HEK293 (cell line): ENCODE measurements around the gene CES1.

Source experiments
- CTCF ChIA-PET: fragments of 350-600 bp; formaldehyde crosslinking; extraction: SDS; loops from one replicate; lab custom pipeline; 2021; ENCODE audit warnings: antibody characterized with exemption; lab: Yijun Ruan, JAX
- POLR2A ChIA-PET: fragments of 300-600 bp; formaldehyde crosslinking; extraction: SDS; loops from one replicate; lab custom pipeline; 2020; ENCODE audit warnings: antibody characterized with exemption, inconsistent platforms; lab: Yijun Ruan, JAX
- H3K27ac ChIP-seq: fragments of 200-500 bp; sonication (Bioruptor generic); 2 replicates; pipeline ENCODE4 v1.5.1; 2014; ENCODE audit warnings: low read depth, low read length, control low read depth, inconsistent platforms; ENCODE audit errors: extremely low read depth
- H3K36me3 ChIP-seq, 2 experiments: fragments of 200-500 bp in 1 of 2; sonication (Bioruptor generic) in 1 of 2; 1 replicate in 1 of 2; 2 replicates in 1 of 2; pipeline ENCODE4 v1.5.1; 2014 to 2017; ENCODE audit warnings: inconsistent platforms in 2 of 2, low read length in 2 of 2; ENCODE audit not compliant: control insufficient read depth in 2 of 2, insufficient read depth in 1 of 2
- H3K4me1 ChIP-seq: fragments of 200-500 bp; sonication (Bioruptor generic); 2 replicates; pipeline ENCODE4 v1.5.1; 2014; ENCODE audit warnings: mild to moderate bottlenecking, low read length, inconsistent platforms; ENCODE audit not compliant: control insufficient read depth, insufficient read depth
- H3K4me3 ChIP-seq: 2 replicates; pipeline ENCODE4 v1.5.1; 2011; ENCODE audit warnings: low read depth, mild to moderate bottlenecking, control low read depth, low read length, moderate library complexity
- H3K9me3 ChIP-seq: fragments of 200-500 bp; sonication (Bioruptor generic); 2 replicates; pipeline ENCODE4 v1.5.1; 2014; ENCODE audit warnings: low read depth, low read length, inconsistent platforms; ENCODE audit not compliant: control insufficient read depth, insufficient read depth
- ATF2 ChIP-seq: fragments of 450-650 bp; formaldehyde crosslinking; IDR thresholded peaks from 2 replicates; pipeline ENCODE4 v1.5.1; 2016; ENCODE audit warnings: missing biosample characterization, missing genetic modification characterization, low read depth
- BCL11B ChIP-seq: fragments of 450-650 bp; formaldehyde crosslinking; IDR thresholded peaks from 2 replicates; pipeline ENCODE4 v1.5.1; 2016; ENCODE audit warnings: low read depth, missing biosample characterization, missing genetic modification characterization
- GLIS2 ChIP-seq: fragments of 450-650 bp; formaldehyde crosslinking; IDR thresholded peaks from 2 replicates; pipeline ENCODE4 v1.5.1; 2016; ENCODE audit warnings: missing biosample characterization, missing genetic modification characterization
- IKZF3 ChIP-seq: fragments of 450-650 bp; IDR thresholded peaks from 2 replicates; pipeline ENCODE4 v1.5.0; 2018; ENCODE audit warnings: missing biosample characterization, mild to moderate bottlenecking, missing genetic modification characterization, moderate library complexity
- KLF1 ChIP-seq: fragments of 450-650 bp; formaldehyde crosslinking; IDR thresholded peaks from 2 replicates; pipeline ENCODE4 v1.5.1; 2016; ENCODE audit warnings: missing biosample characterization, missing genetic modification characterization
- KLF7 ChIP-seq: fragments of 450-650 bp; formaldehyde crosslinking; IDR thresholded peaks from 2 replicates; pipeline ENCODE4 v1.5.1; 2016; ENCODE audit warnings: missing biosample characterization, missing genetic modification characterization, borderline replicate concordance
- OVOL3 ChIP-seq: fragments of 450-650 bp; formaldehyde crosslinking; IDR thresholded peaks from 2 replicates; pipeline ENCODE4 v1.5.1; 2016; ENCODE audit warnings: missing biosample characterization, missing genetic modification characterization
- PRDM1 ChIP-seq: fragments of 450-650 bp; formaldehyde crosslinking; IDR thresholded peaks from 2 replicates; pipeline ENCODE4; 2016; ENCODE audit warnings: missing biosample characterization, missing genetic modification characterization
- TRIM28 ChIP-seq: IDR thresholded peaks from 2 replicates; pipeline ENCODE4 v1.6.1; 2011; ENCODE audit warnings: low read length, control low read depth, borderline replicate concordance
- YY2 ChIP-seq: fragments of 450-650 bp; formaldehyde crosslinking; IDR thresholded peaks from 2 replicates; pipeline ENCODE4 v1.5.1; 2016; ENCODE audit warnings: missing biosample characterization, missing genetic modification characterization
- ZBTB44 ChIP-seq: fragments of 450-650 bp; IDR thresholded peaks from 2 replicates; pipeline ENCODE4 v1.5.1; 2018; ENCODE audit warnings: missing biosample characterization, mild to moderate bottlenecking, missing genetic modification characterization
- ZBTB6 ChIP-seq: fragments of 450-650 bp; formaldehyde crosslinking; IDR thresholded peaks from 2 replicates; pipeline ENCODE4 v1.5.1; 2017; ENCODE audit warnings: missing biosample characterization, missing genetic modification characterization
- ZEB2 ChIP-seq: fragments of 450-650 bp; formaldehyde crosslinking; IDR thresholded peaks from 2 replicates; pipeline ENCODE4 v1.5.1; 2016; ENCODE audit warnings: missing biosample characterization, missing genetic modification characterization
- ZNF155 ChIP-seq: fragments of 450-650 bp; formaldehyde crosslinking; IDR thresholded peaks from 2 replicates; pipeline ENCODE4 v1.5.1; 2016; ENCODE audit warnings: missing biosample characterization, missing genetic modification characterization
- ZNF175 ChIP-seq: fragments of 450-650 bp; formaldehyde crosslinking; IDR thresholded peaks from 2 replicates; pipeline ENCODE4 v1.5.1; 2016; ENCODE audit warnings: missing biosample characterization, missing genetic modification characterization
- ZNF214 ChIP-seq: fragments of 450-650 bp; formaldehyde crosslinking; IDR thresholded peaks from 2 replicates; pipeline ENCODE4 v1.5.1; 2017; ENCODE audit warnings: missing biosample characterization, mild to moderate bottlenecking, missing genetic modification characterization, borderline replicate concordance
- ZNF223 ChIP-seq: fragments of 450-650 bp; formaldehyde crosslinking; IDR thresholded peaks from 2 replicates; pipeline ENCODE4 v1.5.1; 2016; ENCODE audit warnings: missing biosample characterization, missing genetic modification characterization
- ZNF280D ChIP-seq: fragments of 450-650 bp; formaldehyde crosslinking; IDR thresholded peaks from 2 replicates; pipeline ENCODE4 v1.5.1; 2016; ENCODE audit warnings: missing biosample characterization, missing genetic modification characterization
- ZNF350 ChIP-seq: fragments of 450-650 bp; formaldehyde crosslinking; IDR thresholded peaks from 2 replicates; pipeline ENCODE4 v1.5.0; 2017; ENCODE audit warnings: missing biosample characterization, mild to moderate bottlenecking, missing genetic modification characterization
- ZNF354C ChIP-seq: fragments of 450-650 bp; formaldehyde crosslinking; IDR thresholded peaks from 2 replicates; pipeline ENCODE4 v1.5.1; 2016; ENCODE audit warnings: missing biosample characterization, missing genetic modification characterization, low read depth, borderline replicate concordance
- ZNF362 ChIP-seq: fragments of 450-650 bp; formaldehyde crosslinking; IDR thresholded peaks from 2 replicates; pipeline ENCODE4 v1.5.1; 2016; ENCODE audit warnings: missing biosample characterization, missing genetic modification characterization
- ZNF513 ChIP-seq: fragments of 450-650 bp; IDR thresholded peaks from 2 replicates; pipeline ENCODE4 v1.5.1; 2018; ENCODE audit warnings: missing biosample characterization, missing genetic modification characterization
- ZNF555 ChIP-seq: fragments of 450-650 bp; formaldehyde crosslinking; conservative IDR thresholded peaks from 2 replicates; pipeline ENCODE4 v1.5.1; 2017; ENCODE audit warnings: missing biosample characterization, mild to moderate bottlenecking, missing genetic modification characterization, inconsistent platforms
- ZNF571 ChIP-seq: fragments of 450-650 bp; formaldehyde crosslinking; IDR thresholded peaks from 2 replicates; pipeline ENCODE4 v1.5.0; 2017; ENCODE audit warnings: missing biosample characterization, missing genetic modification characterization
- ZNF747 ChIP-seq: fragments of 450-650 bp; formaldehyde crosslinking; IDR thresholded peaks from 2 replicates; pipeline ENCODE4 v1.5.1; 2016; ENCODE audit warnings: missing biosample characterization, missing genetic modification characterization
- ZNF76 ChIP-seq: fragments of 450-650 bp; formaldehyde crosslinking; IDR thresholded peaks from 2 replicates; pipeline ENCODE4; 2016; ENCODE audit warnings: low read depth, missing biosample characterization, missing genetic modification characterization, borderline replicate concordance
- ZNF777 ChIP-seq: fragments of 450-650 bp; formaldehyde crosslinking; IDR thresholded peaks from 2 replicates; pipeline ENCODE4 v1.5.1; 2017; ENCODE audit warnings: missing biosample characterization, missing genetic modification characterization, borderline replicate concordance
- ZSCAN16 ChIP-seq: fragments of 450-650 bp; formaldehyde crosslinking; IDR thresholded peaks from 2 replicates; pipeline ENCODE4 v1.5.1; 2016; ENCODE audit warnings: missing biosample characterization, missing genetic modification characterization

Gene CES1

GRCh38 chr16:55810451-55810961, 22.4 kb downstream of the CES1 start:
- Histone ChIP-seq H3K9me3 (no peaks in the 10 kb centered on the region), H3K27ac (no peak overlapping the region), H3K4me3 (no peak overlapping the region), H3K36me3 (no peaks in the 10 kb centered on the region), H3K4me1 (no peaks in the 10 kb centered on the region)
- ChIA-PET POLR2A (no interaction called here), CTCF (interaction anchor here (0.7 kb wide), 1 partner anchor 282 kb away, joined by 4 read pairs; no protein-coding TSS in a partner anchor)
- TF ChIP-seq ZNF571 (tag by site-specific recombination) (no peak), ZNF214 (tag by site-specific recombination) (no peak), ZNF223 (no peak), ZSCAN16 (tag by site-specific recombination) (no peak), OVOL3 (no peak), ZNF155 (tag by site-specific recombination) (no peak), GLIS2 (no peak), KLF7 (tag by site-specific recombination) (no peak), KLF1 (tag by site-specific recombination) (no peak), ZNF362 (tag by site-specific recombination) (no peak), ZNF354C (tag by site-specific recombination) (no peak), ZBTB44 (tag by site-specific recombination) (no peak), ZNF175 (no peak), ZNF76 (tag by site-specific recombination) (no peak), TRIM28 (no peak), ZEB2 (tag by site-specific recombination) (no peak), ZNF747 (no peak), YY2 (no peak)

GRCh38 chr16:55809851-55810250, 23.0 kb downstream of the CES1 start:
- Histone ChIP-seq H3K36me3 (no peaks in the 10 kb centered on the region), H3K27ac (no peak overlapping the region), H3K4me3 (no peak overlapping the region), H3K9me3 (no peaks in the 10 kb centered on the region), H3K4me1 (no peaks in the 10 kb centered on the region)
- POLR2A ChIA-PET, result no interaction called here
- CTCF ChIA-PET, result interaction anchor here (0.7 kb wide), 1 partner anchor 283 kb away, joined by 4 read pairs; no protein-coding TSS in a partner anchor
- TF ChIP-seq ZNF513 (tag by site-specific recombination), result no peak
- TF ChIP-seq IKZF3 (tag by site-specific recombination), result no peak
- TF ChIP-seq ZNF777, result no peak
- no peak for TF ChIP-seq ZBTB6 (tag by site-specific recombination)
- no peak for TF ChIP-seq ATF2 (tag by site-specific recombination)
- no peak for TF ChIP-seq PRDM1 (tag by site-specific recombination)
- no peak for TF ChIP-seq BCL11B (tag by site-specific recombination)
- no peak for TF ChIP-seq ZNF280D
- no peak for TF ChIP-seq ZNF555
- no peak for TF ChIP-seq GLIS2
- TF ChIP-seq ZNF350 (tag by site-specific recombination), result no peak
